ENCODE results near the gene TYSND1. TPM values are rescaled to one million over a fixed set of nuclear protein-coding genes. Genes with fewer than 3 reads are reported as not detected.

TYSND1 gene
- total RNA-seq, 1 experiment from 2014 or later: 29.8 TPM

GRCh38 chr10:70192326-70192968 is 45.9 kb upstream of the TYSND1 start:
- Mint-ChIP-seq H3K36me3 (ENCODE audit: insufficient read depth, unreplicated experiment) (peaks cover 13% of the 10 kb centered on the region), H3K27me3 (ENCODE audit: insufficient read depth, unreplicated experiment) (no peaks in the 10 kb centered on the region), H3K9me3 (ENCODE audit: unreplicated experiment) (no peaks in the 10 kb centered on the region), H3K27ac (ENCODE audit: unreplicated experiment) (no peak overlapping the region), H3K4me3 (ENCODE audit: unreplicated experiment) (no peak overlapping the region), H3K4me1 (ENCODE audit: low read depth, unreplicated experiment) (peaks cover 4% of the 10 kb centered on the region)
- peaks cover 6% of the 10 kb centered on the region; the same call in 1 of the 2 replicates for H3K4me1 ChIP-seq
- TF ChIP-seq, protein P1, sequence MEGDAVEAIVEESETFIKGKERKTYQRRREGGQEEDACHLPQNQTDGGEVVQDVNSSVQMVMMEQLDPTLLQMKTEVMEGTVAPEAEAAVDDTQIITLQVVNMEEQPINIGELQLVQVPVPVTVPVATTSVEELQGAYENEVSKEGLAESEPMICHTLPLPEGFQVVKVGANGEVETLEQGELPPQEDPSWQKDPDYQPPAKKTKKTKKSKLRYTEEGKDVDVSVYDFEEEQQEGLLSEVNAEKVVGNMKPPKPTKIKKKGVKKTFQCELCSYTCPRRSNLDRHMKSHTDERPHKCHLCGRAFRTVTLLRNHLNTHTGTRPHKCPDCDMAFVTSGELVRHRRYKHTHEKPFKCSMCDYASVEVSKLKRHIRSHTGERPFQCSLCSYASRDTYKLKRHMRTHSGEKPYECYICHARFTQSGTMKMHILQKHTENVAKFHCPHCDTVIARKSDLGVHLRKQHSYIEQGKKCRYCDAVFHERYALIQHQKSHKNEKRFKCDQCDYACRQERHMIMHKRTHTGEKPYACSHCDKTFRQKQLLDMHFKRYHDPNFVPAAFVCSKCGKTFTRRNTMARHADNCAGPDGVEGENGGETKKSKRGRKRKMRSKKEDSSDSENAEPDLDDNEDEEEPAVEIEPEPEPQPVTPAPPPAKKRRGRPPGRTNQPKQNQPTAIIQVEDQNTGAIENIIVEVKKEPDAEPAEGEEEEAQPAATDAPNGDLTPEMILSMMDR (IDR thresholded peaks at IDR 0.05; ENCODE audit: insufficient read depth in 1 of 2, low read depth in 1 of 2, low read length in 1 of 2, severe bottlenecking in 1 of 2, unreplicated experiment in 1 of 2): no peak
- H3K27me3 ChIP-seq (replicated peaks; ENCODE audit: control insufficient read depth, insufficient read depth, low read length): no peaks in the 10 kb centered on the region
- no peaks in the 10 kb centered on the region for H3K9me3 ChIP-seq
- POLR2A ChIA-PET: interaction anchor here (1.8 kb wide), 1 partner anchor 46 kb away, joined by 7 read pairs; the partner anchor contains the start of gene TYSND1
- no peak for DNase-seq
- intact Hi-C loops (cut with micrococcal nuclease; ENCODE audit: unreplicated experiment): no loop called here
- no peaks in the 10 kb centered on the region for H3K36me3 ChIP-seq (ENCODE audit: control insufficient read depth, insufficient read depth, low read length)
- no peak overlapping the region for H3K4me3 ChIP-seq (ENCODE audit: low read depth, low read length)
- CTCF ChIA-PET: interaction anchor here (1.1 to 1.8 kb wide), 3 partner anchors 29 to 73 kb away, joined by 3 to 8 read pairs (median 4); partner anchors contain the start of gene TYSND1
- BruUV-seq (replicated peaks): no TSS peak

GRCh38 chr10:70191972-70192305 is 45.4 kb upstream of the TYSND1 start:
- Histone ChIP-seq H3K27me3 (replicated peaks; ENCODE audit: control insufficient read depth, insufficient read depth, low read length) (no peaks in the 10 kb centered on the region), H3K36me3 (ENCODE audit: control insufficient read depth, insufficient read depth, low read length) (no peaks in the 10 kb centered on the region), H3K9me3 (no peaks in the 10 kb centered on the region), H3K4me3 (ENCODE audit: low read depth, low read length) (no peak overlapping the region), H3K4me1 (peaks cover 6% of the 10 kb centered on the region; the same call in 1 of the 2 replicates)
- no peak for DNase-seq
- intact Hi-C loops (cut with micrococcal nuclease; ENCODE audit: unreplicated experiment): no loop called here
- no peaks in the 10 kb centered on the region for H3K27me3 Mint-ChIP-seq (ENCODE audit: insufficient read depth, unreplicated experiment)
- peaks cover 8% of the 10 kb centered on the region for H3K36me3 Mint-ChIP-seq (ENCODE audit: insufficient read depth, unreplicated experiment)
- POLR2A ChIA-PET: interaction anchor here (1.8 kb wide), 1 partner anchor 45 kb away, joined by 7 read pairs; the partner anchor contains the start of gene TYSND1
- no peak overlapping the region for H3K4me3 Mint-ChIP-seq (ENCODE audit: unreplicated experiment)
- CTCF ChIA-PET: no interaction called here
- H3K4me1 Mint-ChIP-seq (ENCODE audit: low read depth, unreplicated experiment): peaks cover 4% of the 10 kb centered on the region
- TF ChIP-seq, protein P1 (IDR thresholded peaks at IDR 0.05; ENCODE audit: insufficient read depth in 1 of 2, low read depth in 1 of 2, low read length in 1 of 2, severe bottlenecking in 1 of 2, unreplicated experiment in 1 of 2): no peak
- no peaks in the 10 kb centered on the region for H3K9me3 Mint-ChIP-seq (ENCODE audit: unreplicated experiment)
- no peak overlapping the region for H3K27ac Mint-ChIP-seq (ENCODE audit: unreplicated experiment)
- BruUV-seq (replicated peaks): no TSS peak

DNA sequence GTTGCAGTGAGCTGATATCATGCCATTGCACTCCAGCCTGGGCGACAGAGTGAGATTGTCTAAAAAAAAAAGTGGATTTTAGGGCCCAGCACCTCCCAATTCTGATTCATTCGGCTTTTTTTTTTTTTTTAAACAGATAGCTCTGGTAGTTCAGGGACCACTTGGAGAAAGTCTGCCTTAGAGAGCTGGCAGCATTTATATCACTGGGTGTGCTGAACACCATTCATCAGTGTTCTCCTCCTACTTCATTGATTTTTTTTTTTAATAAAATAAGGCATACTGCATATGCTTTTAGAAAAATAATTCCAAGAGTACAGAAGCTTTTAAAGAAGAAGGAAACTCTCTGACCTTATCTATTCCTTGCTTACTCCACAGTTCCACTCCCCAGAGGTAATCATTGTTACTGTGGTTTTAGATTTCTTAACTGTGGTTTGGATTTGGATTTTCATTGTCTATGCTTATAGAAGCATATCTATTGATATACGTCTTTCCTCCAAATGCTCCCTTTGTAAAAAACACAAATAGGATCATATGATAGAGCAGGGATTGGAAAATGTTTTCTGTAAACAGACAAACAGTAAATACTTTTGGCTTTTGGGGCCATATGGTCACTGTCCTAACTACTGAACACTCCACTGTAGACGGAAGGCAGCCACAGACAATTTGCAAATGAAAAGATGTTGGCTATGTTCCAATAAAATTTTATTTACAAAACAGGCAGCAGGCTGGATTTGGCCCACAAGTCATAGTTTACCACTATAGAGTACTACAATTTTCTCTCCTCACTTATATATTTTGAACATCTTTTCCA is 44.9 kb upstream of the TYSND1 start:
- Histone ChIP-seq H3K36me3 (ENCODE audit: control insufficient read depth, insufficient read depth, low read length) (no peaks in the 10 kb centered on the region), H3K27me3 (replicated peaks; ENCODE audit: control insufficient read depth, insufficient read depth, low read length) (no peaks in the 10 kb centered on the region), H3K4me1 (peaks cover 6% of the 10 kb centered on the region; the same call in 1 of the 2 replicates), H3K9me3 (no peaks in the 10 kb centered on the region), H3K4me3 (ENCODE audit: low read depth, low read length) (no peak overlapping the region)
- no peak for DNase-seq
- H3K27ac Mint-ChIP-seq (ENCODE audit: unreplicated experiment): no peak overlapping the region
- H3K9me3 Mint-ChIP-seq (ENCODE audit: unreplicated experiment): no peaks in the 10 kb centered on the region
- POLR2A ChIA-PET: interaction anchor here (1.8 kb wide), 1 partner anchor 45 kb away, joined by 7 read pairs; the partner anchor contains the start of gene TYSND1
- no peaks in the 10 kb centered on the region for H3K27me3 Mint-ChIP-seq (ENCODE audit: insufficient read depth, unreplicated experiment)
- no peak overlapping the region for H3K4me3 Mint-ChIP-seq (ENCODE audit: unreplicated experiment)
- TF ChIP-seq, protein P1 (IDR thresholded peaks at IDR 0.05; ENCODE audit: insufficient read depth in 1 of 2, low read depth in 1 of 2, low read length in 1 of 2, severe bottlenecking in 1 of 2, unreplicated experiment in 1 of 2): no peak
- no TSS peak for BruUV-seq (replicated peaks)
- H3K4me1 Mint-ChIP-seq (ENCODE audit: low read depth, unreplicated experiment): peaks cover 4% of the 10 kb centered on the region
- intact Hi-C loops (cut with micrococcal nuclease; ENCODE audit: unreplicated experiment): no loop called here
- peaks cover 2% of the 10 kb centered on the region for H3K36me3 Mint-ChIP-seq (ENCODE audit: insufficient read depth, unreplicated experiment)
- CTCF ChIA-PET: interaction anchor here (0.7 to 1.8 kb wide), 4 partner anchors 41 to 196 kb away, joined by 3 to 8 read pairs (median 4); partner anchors contain the start of gene TYSND1

Measured in Caco-2 (cell line).